NT2/D1 (cell line): ENCODE measurements around the gene INPP4B.

ENCODE experiments used
- DNase-seq: peaks from one replicate; pipeline ENCODE4 v3.0.0-alpha.2; 2011; ENCODE audit warnings: low read depth, low spot score
- H3K27me3 ChIP-seq: 2 replicates; pipeline ENCODE4 v1.6.0; 2011; ENCODE audit warnings: mild to moderate bottlenecking; ENCODE audit not compliant: insufficient read length, insufficient read depth
- H3K36me3 ChIP-seq: 2 replicates; pipeline ENCODE4 v1.6.1; 2011; ENCODE audit warnings: mild to moderate bottlenecking, low read length, mixed read lengths; ENCODE audit not compliant: insufficient read depth, insufficient read length
- H3K4me1 ChIP-seq: 2 replicates; pipeline ENCODE4 v1.5.1; 2011; ENCODE audit not compliant: insufficient read depth, insufficient read length
- H3K4me3 ChIP-seq: 2 replicates; pipeline ENCODE4 v1.5.1; 2011; ENCODE audit warnings: low read depth; ENCODE audit not compliant: insufficient read length
- H3K9ac ChIP-seq: 2 replicates; pipeline ENCODE4 v1.6.0; 2011; ENCODE audit warnings: low read depth; ENCODE audit not compliant: insufficient read length
- H3K9me3 ChIP-seq: 2 replicates; pipeline ENCODE4 v1.5.1; 2011; ENCODE audit warnings: mild to moderate bottlenecking, low read length; ENCODE audit not compliant: insufficient read depth
- SUZ12 ChIP-seq: IDR thresholded peaks from 2 replicates; pipeline ENCODE4 v1.6.1; 2011; ENCODE audit not compliant: insufficient read length, insufficient read depth; ENCODE audit errors: extremely low read depth
- YY1 ChIP-seq: IDR thresholded peaks from 2 replicates; pipeline ENCODE4 v1.6.1; 2011; ENCODE audit not compliant: insufficient read length, insufficient read depth
- ZNF274 ChIP-seq: IDR thresholded peaks from 2 replicates; pipeline ENCODE4 v1.6.1; 2011; ENCODE audit warnings: mild to moderate bottlenecking, low read depth, low read length

The INPP4B gene

GRCh38 chr4:142120921-142121320, 725.2 kb downstream of the INPP4B start:
- Histone ChIP-seq H3K9ac (no peak overlapping the region), H3K9me3 (no peaks in the 10 kb centered on the region), H3K4me1 (no peaks in the 10 kb centered on the region), H3K36me3 (no peaks in the 10 kb centered on the region), H3K4me3 (no peak overlapping the region), H3K27me3 (no peaks in the 10 kb centered on the region)
- DNase-seq, result no peak
- TF ChIP-seq ZNF274 (no peak), SUZ12 (no peak), YY1 (no peak)

- no peak overlapping the region for H3K4me3 ChIP-seq
- no peaks in the 10 kb centered on the region for H3K27me3 ChIP-seq
- H3K4me1 ChIP-seq, result no peaks in the 10 kb centered on the region
- H3K9me3 ChIP-seq, result no peaks in the 10 kb centered on the region
- TF ChIP-seq YY1 (no peak), SUZ12 (no peak), ZNF274 (no peak)
- no peaks in the 10 kb centered on the region for H3K36me3 ChIP-seq
- no peak overlapping the region for H3K9ac ChIP-seq
- DNase-seq, result no peak
These were observed 733.6 kb downstream of the INPP4B start for GRCh38 chr4:142112451-142112850.

- Histone ChIP-seq H3K36me3 (no peaks in the 10 kb centered on the region), H3K9me3 (no peaks in the 10 kb centered on the region), H3K27me3 (no peaks in the 10 kb centered on the region), H3K4me1 (no peaks in the 10 kb centered on the region), H3K9ac (no peak overlapping the region), H3K4me3 (no peak overlapping the region)
- TF ChIP-seq ZNF274 (no peak), YY1 (no peak), SUZ12 (no peak)
- DNase-seq, result no peak
These were observed 736.0 kb downstream of the INPP4B start for GRCh38 chr4:142110136-142110535.

- Histone ChIP-seq H3K27me3 (no peaks in the 10 kb centered on the region), H3K9me3 (no peaks in the 10 kb centered on the region), H3K9ac (no peak overlapping the region), H3K4me3 (no peak overlapping the region), H3K36me3 (no peaks in the 10 kb centered on the region), H3K4me1 (no peaks in the 10 kb centered on the region)
- no peak for DNase-seq
- TF ChIP-seq SUZ12 (no peak), ZNF274 (no peak), YY1 (no peak)
These were observed 742.1 kb downstream of the INPP4B start for GRCh38 chr4:142104041-142104440.

GRCh38 chr4:142101401-142101800, 744.7 kb downstream of the INPP4B start:
- TF ChIP-seq SUZ12, result no peak
- TF ChIP-seq YY1, result no peak
- no peak for TF ChIP-seq ZNF274
- no peaks in the 10 kb centered on the region for H3K4me1 ChIP-seq
- no peak overlapping the region for H3K4me3 ChIP-seq
- H3K9me3 ChIP-seq, result no peaks in the 10 kb centered on the region
- H3K27me3 ChIP-seq, result no peaks in the 10 kb centered on the region
- H3K9ac ChIP-seq, result no peak overlapping the region
- no peaks in the 10 kb centered on the region for H3K36me3 ChIP-seq
- no peak for DNase-seq

- H3K27me3 ChIP-seq, result no peaks in the 10 kb centered on the region
- H3K9ac ChIP-seq, result no peak overlapping the region
- no peaks in the 10 kb centered on the region for H3K4me1 ChIP-seq
- no peak overlapping the region for H3K4me3 ChIP-seq
- TF ChIP-seq ZNF274 (no peak), YY1 (no peak), SUZ12 (no peak)
- no peaks in the 10 kb centered on the region for H3K9me3 ChIP-seq
- DNase-seq, result no peak
- no peaks in the 10 kb centered on the region for H3K36me3 ChIP-seq
These were observed 745.2 kb downstream of the INPP4B start for GRCh38 chr4:142100941-142101340.

GRCh38 chr4:142098900-142099545, 747.1 kb downstream of the INPP4B start:
- Histone ChIP-seq H3K27me3 (no peaks in the 10 kb centered on the region), H3K9me3 (no peaks in the 10 kb centered on the region), H3K4me3 (no peak overlapping the region), H3K9ac (no peak overlapping the region), H3K4me1 (no peaks in the 10 kb centered on the region), H3K36me3 (no peaks in the 10 kb centered on the region)
- DNase-seq, result no peak
- TF ChIP-seq SUZ12 (no peak), YY1 (no peak), ZNF274 (no peak)
